T-helper 9 cell (primary cell): ENCODE data around the gene GMPPA.

Source experiments
- DNase-seq: peaks from one replicate; pipeline ENCODE4 v3.0.0-alpha.2; 2020

GMPPA gene

DNA sequence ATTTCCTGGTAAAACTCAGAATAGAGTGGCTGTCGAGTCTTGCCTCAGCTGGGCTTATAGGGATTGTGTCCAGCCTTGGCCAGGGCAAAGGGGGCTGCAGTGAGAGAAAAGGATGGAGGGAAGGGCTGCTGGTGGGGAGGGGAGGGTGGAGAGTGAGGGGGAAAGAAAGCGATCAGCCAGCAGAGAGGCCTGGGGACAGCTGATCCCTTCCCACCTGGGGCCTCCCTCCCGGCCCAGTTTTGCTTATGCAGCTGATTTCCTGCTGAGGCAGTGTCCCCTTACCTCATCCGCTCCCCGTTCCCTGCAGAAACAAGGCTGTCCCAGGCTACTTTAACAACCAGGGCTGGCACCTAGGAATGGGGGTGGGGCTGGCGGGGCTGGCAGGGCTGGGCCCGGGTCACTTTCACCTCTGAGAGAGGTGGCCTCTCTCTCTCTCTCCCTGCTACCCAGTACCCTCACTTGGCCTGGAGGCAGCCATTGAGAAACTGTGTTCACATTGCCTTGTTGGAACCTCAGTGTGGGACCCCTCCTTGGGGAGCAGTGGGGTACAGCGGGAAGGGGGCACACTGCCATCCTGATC lies 12.2 kb upstream of the GMPPA start:
- no peak for DNase-seq

DNA sequence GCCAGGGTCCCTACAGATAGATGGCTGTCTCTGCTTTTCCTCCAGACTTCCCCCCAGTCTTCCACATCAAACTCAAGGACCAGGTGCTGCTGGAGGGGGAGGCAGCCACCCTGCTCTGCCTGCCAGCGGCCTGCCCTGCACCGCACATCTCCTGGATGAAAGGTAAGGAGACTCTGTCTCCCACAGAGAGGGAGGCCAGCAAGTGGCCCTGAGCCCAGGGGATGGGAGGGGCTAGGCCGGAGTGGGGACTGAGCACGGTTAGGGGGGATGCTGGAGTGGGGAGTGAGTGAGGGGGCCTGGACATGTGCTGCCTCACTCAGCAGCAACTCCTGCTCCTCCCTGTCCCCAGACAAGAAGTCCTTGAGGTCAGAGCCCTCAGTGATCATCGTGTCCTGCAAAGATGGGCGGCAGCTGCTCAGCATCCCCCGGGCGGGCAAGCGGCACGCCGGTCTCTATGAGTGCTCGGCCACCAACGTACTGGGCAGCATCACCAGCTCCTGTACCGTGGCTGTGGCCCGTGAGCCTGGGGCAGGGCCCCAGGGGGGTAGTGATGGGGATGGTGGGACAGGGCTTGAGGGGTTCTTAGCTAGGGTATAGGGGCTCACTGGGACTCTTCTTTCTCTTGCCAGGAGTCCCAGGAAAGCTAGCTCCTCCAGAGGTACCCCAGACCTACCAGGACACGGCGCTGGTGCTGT lies 10.4 kb upstream of the GMPPA start:
- no peak for DNase-seq

DNA sequence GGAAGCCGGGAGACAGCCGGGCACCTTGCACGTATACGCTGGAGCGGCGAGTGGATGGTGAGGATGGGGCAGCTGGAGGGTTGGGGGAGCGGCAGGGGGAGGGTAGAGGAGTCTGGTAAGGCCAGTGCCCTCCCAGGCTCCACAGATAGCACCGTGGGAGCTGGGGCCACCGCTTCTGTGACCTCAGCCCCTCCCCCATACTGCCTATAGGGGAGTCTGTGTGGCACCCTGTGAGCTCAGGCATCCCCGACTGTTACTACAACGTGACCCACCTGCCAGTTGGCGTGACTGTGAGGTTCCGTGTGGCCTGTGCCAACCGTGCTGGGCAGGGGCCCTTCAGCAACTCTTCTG lies 9.9 kb upstream of the GMPPA start:
- no peak for DNase-seq

DNA sequence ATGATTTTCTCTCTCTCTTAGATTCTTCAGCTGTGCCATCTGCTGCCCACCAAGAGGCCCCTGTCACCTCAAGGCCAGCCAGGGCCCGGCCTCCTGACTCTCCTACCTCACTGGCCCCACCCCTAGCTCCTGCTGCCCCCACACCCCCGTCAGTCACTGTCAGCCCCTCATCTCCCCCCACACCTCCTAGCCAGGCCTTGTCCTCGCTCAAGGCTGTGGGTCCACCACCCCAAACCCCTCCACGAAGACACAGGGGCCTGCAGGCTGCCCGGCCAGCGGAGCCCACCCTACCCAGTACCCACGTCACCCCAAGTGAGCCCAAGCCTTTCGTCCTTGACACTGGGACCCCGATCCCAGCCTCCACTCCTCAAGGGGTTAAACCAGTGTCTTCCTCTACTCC lies 9.4 kb upstream of the GMPPA start:
- no peak for DNase-seq

DNA sequence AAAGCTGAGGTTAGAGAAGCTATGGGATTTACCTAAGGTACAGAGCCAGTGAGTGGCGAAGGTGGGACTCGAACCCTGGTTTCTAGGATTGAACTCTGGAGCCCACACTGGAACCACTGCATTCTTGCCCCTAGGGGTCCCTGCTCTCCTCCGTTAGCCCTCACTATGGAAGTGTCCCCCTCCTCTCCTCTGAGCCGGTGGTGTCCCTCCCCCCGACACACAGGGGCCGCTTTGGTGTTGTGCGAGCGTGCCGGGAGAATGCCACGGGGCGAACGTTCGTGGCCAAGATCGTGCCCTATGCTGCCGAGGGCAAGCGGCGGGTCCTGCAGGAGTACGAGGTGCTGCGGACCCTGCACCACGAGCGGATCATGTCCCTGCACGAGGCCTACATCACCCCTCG lies 8.5 kb upstream of the GMPPA start:
- DNase-seq = no peak

DNA sequence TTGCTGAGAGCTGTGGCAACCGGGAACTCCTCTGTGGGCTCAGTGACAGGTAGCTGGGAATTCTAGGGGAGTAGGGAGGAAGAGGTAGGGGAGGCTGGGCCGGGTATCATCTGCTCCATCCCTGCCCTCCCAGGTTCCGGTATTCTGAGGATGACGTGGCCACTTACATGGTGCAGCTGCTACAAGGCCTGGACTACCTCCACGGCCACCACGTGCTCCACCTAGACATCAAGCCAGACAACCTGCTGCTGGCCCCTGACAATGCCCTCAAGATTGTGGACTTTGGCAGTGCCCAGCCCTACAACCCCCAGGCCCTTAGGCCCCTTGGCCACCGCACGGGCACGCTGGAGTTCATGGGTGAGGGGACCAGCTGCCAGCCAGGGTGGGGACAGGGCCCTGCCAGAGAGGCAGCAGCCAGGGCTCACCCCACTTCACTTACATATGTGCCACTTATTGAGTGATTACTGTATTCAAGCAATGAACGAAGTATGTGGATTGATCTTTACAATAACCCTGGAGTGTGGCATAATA lies 8.0 kb upstream of the GMPPA start:
- no peak for DNase-seq

DNA sequence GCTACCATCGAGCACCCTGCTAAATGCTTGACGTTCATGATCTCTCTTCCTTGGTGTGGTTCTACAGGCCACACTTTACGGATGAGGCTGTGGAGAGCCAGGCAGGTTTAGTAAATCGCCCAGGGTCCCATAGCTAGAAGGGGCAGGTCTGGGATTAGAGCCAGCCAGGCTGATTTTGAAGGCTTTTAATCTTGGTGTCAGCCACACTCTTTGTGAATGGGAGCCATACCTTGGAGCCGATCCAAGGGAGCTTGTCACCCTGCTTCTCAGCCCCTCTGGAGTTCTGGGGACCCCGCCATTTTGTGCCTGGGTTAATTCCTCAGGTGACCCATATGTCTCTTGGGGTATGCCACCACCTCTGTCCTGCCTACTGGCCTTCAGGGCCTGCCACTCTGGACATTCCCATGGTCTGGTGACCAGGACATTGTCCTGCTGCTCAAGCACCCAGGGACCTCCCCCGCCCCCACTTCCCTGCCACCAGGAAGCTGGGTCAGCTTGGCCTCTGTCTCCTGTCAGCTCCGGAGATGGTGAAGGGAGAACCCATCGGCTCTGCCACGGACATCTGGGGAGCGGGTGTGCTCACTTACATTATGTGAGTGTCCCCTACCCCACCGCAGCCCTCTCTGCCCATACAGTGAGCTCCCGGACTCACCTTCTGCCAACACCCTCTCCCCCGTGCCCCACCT lies 7.3 kb upstream of the GMPPA start:
- no peak for DNase-seq

DNA sequence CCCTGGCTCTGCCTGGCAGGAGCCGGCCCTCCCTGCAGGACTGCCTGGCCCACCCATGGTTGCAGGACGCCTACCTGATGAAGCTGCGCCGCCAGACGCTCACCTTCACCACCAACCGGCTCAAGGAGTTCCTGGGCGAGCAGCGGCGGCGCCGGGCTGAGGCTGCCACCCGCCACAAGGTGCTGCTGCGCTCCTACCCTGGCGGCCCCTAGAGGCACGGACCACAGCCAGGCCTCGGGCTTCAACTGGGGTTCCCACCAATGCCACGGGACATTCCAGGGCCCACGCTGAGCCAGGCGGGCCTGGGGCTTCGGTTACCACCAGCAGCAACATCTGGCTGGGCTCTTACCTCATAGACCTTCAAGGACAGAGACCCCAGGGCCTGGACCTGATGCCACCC lies 6.1 kb upstream of the GMPPA start:
- DNase-seq = no peak

DNA sequence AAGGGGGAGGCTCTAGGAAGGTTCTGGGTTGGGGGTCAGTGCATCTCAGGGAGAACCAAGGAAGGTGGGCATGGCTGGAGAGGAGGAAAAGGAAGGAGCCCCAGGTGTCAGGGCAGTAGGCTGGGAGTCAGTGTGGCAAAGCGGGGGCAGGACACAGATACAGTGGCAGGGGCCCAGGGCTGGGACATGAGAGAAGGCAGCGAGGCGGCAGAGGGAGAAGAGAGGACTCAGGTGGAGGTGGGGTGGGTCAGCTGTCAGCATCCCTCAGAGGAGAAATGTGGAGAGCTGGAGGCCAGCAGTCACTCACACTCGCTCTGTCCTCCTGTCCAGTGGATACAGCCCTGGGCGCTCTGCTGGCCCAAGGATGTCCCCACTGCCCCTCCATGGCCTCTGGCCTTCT lies 5.6 kb upstream of the GMPPA start:
- no peak for DNase-seq

DNA sequence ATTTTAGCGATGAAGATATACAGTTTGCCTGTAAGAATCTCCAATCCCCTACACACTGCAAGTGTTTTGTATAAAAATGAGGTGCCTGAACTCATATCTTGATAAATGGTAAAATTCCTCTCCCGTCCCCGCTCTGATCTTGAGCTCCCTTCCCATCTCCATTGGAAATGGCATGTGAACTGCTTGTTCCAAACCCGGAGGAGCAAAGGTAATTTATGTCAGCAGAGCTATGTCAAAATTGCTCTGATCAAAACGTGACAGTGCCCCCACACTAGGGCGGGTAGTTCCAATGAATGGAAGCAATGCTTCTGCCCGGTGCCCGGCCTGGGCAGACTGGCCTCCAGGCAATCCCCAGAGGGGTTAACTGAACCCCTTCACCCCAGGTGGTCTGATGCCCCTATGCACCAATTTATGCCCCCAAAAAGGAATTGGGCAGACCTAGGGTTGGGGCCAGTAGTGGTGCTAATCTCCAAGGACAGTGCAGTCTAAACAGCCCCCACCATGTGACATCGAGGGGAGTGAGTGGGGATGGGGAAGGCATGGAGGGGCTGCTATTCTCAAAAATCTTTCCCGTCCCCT lies 3.6 kb upstream of the GMPPA start:
- no peak for DNase-seq

DNA sequence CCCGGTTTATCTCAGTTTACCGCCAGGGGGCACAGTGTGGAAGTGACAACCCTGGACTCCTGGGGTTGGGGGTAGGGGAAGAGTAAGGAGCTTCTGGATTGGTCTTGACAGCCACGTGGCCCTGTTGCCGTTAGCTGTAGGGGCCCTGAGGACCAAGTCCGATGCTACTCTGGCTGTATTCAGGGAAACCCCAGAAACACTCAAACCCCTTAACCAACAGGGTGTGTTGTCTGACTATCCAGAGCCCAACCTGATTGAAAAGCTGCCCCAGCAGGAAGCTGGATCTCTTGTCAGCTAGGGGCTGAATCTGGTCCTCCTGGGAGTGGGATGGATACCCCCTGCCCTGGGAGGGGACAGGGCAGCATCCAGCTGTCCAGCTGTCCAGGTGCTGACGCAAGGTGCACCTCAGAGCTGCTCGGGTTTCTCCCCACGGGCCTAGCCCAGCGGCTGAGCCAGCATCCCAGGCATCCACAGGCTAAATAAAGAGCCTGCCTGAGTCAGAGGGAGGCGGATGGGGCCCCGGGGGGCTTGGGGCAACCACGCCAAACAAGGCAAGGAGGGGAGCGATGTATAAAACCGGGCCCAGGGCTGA lies 3.1 kb upstream of the GMPPA start:
- DNase-seq = peak; percentile 41

DNA sequence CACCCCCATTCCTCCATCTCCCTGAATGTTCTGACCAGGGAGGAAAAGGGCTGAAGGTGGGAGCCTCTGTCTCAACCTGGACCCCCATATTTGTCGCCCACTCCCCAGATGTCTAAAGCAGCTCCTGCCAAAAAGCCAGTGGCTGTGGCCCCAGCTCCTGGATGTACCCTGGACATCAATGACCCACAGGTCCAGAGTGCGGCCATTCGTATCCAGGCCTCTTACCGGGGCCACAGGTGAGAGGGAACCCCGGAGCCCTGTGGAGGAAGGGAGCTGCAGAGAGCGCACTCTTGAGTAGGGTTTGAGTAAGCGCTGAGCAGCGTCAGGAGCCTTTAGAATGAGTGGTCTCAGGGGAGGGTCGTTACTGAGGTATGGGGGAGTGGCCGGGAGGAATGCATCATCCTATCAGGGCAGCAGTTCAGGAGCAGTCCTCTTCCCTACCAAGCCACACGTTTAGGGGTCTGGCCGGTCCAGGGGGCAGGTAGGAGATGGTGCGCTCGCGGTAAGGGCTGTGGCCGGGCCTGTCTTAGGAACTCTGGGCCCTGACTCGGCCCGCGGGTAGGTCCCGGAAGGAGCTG lies 2.4 kb upstream of the GMPPA start:
- DNase-seq = no peak

DNA sequence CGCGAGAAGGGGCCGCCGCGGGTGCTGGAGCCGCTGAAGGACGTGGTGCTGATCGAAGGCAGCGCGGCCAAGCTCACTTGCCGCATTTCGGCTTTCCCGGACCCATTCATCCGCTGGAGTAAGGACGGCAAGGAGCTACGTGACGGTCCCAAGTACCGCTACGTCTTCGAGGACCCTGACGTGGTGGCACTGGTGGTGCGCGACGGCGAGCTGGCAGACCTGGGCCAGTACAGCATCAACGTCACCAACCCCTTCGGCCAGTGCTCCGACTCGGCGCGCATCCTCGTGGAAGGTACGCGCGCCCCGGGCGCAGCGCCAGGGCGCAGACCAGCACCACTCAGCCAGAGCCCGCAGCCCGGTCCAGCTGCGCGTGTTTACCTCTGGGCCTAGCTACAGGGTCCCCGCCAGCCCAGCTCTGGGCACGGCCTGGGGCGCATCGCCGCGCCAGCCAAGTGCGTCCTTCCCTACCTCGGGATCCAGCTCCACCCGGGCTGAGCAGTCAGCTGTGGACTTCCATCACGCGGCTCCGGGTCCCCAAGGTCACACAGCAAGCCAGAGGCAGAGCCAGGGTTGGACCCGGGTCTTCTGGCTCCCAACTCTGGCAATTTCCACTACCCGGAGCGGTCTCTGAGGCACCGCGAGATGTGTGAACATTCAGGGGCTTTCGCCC lies 1.7 kb upstream of the GMPPA start:
- no peak for DNase-seq

DNA sequence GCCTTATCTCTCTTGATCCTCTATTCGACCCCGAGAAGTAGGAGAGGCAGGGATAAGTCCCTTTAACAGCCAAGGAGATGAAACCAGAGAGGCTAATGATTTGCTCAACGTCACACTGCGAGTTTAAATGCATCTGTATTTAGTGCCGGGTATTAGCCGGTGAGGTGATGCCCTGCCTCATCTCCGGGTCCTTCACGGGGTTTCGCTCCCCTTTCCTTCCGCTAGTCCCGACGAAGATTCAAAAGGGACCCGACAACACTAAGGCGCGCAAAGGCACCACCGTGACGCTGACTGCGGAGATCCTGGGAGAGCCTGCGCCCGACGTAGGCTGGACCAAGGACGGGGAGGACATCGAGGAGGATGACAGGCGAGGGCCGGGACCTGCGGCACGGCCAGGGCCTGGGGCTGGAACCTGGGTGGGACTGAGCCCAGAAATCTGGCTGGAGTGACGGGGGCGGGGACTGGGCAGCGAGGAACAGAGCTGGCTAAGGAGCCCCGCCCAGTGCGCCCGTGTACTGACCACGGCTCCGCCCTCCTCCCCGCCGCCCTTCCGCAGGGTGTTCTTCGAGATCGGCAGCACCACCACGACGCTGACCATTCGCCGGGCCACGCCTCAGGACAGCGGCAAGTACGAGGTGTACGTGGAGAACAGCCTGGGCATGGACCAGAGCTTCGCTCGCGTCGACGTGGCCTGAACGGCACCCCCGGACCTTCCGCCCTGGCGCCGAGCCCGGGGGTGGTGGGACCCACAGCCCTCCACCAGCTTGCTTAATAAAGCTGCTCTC lies 1.0 kb upstream of the GMPPA start:
- DNase-seq = no peak

DNA sequence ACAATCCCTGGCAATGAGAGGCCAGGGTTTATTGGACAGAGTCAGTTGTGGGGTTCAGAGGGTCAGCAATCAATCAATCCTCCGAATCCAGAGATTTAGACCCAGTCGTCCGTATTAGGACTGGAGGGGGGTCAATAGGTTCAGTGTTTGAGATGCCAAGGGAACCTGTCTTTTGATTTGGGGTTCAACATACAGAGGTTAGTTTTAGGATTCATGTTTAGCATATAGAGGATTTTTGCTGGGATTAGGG lies 292 bp downstream of the GMPPA start:
- DNase-seq = no peak

DNA sequence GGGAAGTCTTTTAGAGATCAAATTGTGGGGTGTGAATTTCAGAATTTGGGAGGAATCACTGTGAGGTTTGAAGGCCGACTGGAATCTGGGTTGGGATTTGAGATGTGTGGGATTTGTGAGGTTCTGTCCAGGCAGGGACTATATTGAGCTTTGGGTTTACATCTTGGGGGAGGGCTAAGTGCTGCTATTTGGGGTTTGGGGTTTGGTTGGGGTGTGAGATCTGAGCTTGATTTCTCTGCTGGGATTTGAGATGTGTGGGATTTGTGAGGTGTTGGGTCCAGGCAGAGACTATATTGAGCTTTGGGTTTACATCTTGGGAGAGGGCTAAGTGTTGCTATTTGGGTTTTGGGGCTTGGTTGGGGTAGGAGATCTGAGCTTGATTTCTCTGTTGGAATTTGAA lies 864 bp downstream of the GMPPA start:
- DNase-seq = no peak

DNA sequence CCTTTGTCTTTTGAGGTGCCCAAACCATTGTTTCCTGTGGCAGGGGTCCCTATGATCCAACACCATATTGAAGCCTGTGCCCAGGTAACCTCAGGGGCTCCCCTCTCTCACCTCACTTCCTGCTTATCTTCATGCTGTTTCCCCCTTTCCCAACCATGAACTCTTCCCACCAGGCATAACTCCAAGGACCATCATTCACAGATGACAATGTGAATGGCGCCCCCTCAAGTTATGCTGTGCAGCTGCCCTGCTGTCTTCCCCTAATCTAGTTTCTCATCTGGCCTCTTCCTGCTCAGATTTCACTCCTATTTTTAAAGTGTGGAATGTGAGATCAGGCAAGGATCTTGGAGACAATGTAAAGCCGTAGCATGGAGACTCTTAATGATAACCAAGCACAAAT lies 1.4 kb downstream of the GMPPA start:
- DNase-seq = no peak

DNA sequence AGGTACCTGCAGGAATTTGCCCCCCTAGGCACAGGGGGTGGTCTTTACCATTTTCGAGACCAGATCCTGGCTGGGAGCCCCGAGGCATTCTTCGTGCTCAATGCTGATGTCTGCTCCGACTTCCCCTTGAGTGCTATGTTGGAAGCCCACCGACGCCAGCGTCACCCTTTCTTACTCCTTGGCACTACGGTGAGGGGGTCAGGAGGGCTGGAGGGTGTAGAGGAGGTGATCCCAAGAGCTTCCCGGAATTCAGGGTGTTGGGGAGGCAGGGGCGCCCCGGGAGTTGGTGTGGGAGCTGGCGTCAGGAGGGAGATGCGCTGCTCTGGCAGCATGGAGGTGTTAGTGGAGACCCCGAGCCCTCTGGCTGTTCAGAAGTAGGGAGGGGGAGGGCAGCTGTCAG lies 3.2 kb downstream of the GMPPA start:
- no peak for DNase-seq

DNA sequence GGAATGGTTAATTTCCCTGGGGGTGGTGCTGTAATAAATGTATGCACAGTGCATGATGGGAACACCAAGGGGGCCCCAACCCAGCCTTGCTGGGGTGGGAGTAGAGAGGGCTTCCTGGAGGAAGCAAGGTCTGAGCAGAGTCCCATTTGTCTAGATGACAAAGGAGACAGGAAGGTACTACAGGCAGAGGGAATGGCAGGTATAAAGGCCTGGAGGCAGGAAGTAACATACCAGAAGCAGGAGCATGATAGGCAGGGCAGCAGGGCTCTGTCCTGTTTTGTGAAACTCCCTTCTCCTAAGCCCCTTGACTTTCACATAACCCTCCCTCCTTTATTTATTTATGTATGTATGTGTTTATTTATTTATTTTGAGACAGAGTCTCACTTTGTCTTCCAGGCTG lies 3.9 kb downstream of the GMPPA start:
- DNase-seq = no peak

DNA sequence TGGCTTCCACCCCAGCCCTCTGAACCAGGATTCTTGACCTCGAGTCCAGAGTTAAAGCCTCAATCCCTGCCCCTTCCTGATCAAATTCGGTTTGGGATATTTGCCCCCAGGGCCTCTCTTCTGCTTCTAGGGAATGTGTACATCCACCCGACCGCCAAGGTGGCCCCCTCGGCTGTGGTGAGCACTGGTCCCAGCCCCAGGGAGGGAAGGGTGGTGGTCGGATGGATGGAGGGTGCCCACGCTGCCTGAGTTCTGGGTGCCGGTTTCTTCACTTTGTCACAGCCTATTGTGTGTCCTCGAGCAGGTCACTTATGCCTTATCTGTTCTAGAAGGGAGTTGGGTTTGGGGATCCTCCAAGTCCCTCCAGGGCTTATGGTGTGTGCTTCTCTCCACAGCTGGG lies 6.9 kb downstream of the GMPPA start:
- no peak for DNase-seq

DNA sequence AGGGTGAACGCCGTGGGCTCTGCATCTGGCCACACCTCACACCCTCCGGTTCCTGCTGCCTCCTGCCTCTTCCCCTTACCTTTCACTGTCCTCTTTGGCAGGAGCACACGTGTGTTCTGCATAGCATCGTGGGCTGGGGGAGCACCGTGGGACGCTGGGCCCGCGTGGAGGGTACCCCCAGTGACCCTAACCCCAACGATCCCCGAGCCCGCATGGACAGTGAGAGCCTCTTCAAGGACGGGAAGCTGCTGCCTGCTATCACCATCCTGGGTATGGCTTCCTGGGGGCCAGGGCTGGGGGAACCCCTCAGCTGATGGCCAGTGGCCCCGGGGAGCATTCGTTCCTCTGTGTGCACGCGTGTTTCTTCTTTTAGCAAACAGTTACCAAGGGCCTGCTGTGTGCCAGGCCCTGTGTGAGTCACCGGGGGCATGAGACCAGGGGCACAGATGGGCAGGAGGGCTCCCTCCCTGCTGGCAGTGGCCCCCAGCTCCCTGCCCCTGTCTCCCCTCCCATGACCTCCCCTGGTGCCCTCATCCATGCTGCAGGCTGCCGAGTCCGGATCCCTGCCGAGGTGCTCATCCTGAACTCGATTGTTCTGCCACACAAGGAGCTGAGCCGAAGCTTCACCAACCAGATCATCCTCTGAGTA lies 7.6 kb downstream of the GMPPA start:
- DNase-seq = no peak
